SIG-M5 treated with dmso at 0.1 percent for 504 hours (cell line): Measurements from ENCODE around the gene ITGA2B.
"Not testable (repeated sequence)": the region's sequence is repeated elsewhere in the genome, so short reads cannot be mapped to it uniquely, and the experiment has no call there.

ENCODE experiments used
- DNase-seq: peaks from one replicate; lab custom pipeline; 2025; ENCODE audit not compliant: unreplicated experiment; lab: John Stamatoyannopoulos, UW

ITGA2B gene

GRCh38 chr17:44333371-44333770 is 56.1 kb downstream of the ITGA2B start:
- peak; percentile 85 for DNase-seq

GRCh38 chr17:44331249-44331760 is 58.1 kb downstream of the ITGA2B start:
- peak; percentile 76 for DNase-seq

DNA sequence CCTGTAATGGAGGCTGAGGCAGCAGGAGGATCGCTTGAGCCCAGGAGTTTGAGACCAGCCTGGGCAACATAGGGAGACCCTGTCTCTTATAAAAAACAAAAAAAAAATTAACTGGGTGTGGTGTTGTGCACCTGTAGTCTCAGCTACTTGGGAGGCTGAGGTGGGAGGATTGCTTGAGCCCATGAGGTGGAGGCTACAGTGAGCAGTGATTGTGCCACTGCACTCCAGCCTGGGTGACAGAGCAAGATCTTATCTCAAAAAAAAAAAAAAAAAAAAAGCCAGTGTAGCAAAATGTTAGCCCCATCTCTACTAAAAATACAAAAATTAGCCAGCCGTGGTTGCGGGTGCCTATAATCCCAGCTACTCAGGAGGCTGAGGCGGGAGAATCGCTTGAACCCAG is 59.2 kb downstream of the ITGA2B start:
- DNase-seq, result not testable (repeated sequence)

- DNase-seq, result not testable (repeated sequence)
Observed at GRCh38 chr17:44329516-44329915, 59.9 kb downstream of the ITGA2B start.

DNA sequence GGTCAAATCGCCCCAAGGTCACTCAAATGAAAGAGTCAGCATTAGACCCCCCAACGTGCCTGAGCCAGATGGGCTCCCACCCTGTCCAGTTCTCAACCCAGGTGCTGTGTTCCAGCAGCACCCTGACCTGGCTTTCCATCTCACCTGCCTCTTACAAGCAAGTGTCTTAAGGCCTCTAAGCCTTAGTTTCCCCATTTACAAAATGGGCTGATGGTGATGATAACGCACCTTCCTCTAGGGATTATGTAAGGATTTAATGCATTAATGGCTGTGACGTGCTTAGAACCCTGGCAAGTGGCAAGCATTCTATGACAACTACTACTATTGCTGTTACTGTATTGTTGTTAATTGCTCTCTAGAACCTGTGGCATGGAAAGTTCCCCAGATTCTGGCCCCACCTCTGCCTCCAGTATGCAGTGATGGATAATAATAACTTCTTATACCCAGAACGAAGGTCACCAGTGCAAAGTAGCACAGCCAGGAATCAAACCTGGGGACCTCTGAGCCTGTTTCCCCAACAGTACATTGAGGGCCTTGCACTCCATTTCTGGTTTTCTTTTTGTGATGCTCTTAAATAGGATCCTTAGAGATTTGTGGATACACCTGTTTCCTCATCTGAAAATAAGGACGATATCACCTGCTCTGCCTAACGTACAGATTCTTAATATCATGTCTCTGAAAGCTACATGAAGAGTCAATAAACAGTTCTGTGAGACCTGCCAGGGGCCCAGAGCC is 61.6 kb downstream of the ITGA2B start:
- no peak for DNase-seq

DNA sequence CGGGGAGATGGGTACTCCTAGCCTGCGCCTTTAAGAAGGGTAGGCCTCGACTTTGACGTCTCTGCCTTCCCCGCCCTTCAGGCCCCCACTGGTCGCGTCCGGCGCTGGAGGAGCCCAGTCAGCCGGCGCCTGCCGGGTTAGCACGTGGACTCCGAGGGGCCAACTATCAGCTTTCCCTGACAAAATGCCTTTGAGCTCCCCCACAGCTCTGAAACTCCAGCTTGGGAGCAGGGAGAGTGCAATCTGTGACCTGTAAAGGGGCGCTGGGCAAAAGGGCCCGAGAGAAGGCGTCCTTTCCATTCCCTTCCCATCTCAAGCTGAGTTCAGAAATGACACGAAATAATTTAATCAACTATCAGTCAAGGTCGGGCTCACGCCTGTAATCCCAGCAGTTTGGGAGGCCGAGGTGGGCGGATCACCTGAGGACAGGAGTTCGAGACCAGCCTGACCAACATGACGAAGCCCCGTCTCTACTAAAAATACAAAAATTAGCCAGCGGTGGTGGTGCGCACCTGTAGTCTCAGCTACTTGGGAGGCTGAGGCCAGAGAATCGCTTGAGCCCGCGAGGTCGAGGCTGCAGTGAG is 62.5 kb downstream of the ITGA2B start:
- peak; percentile 97 for DNase-seq

GRCh38 chr17:44324571-44325275 is 64.7 kb downstream of the ITGA2B start, which contains the start of gene SLC25A39:
SLC25A39 (minus strand) TSS chr17:44324823; CDS start chr17:44323562, 1,261 bp downstream.
- DNase-seq, result peak; percentile 86

DNA sequence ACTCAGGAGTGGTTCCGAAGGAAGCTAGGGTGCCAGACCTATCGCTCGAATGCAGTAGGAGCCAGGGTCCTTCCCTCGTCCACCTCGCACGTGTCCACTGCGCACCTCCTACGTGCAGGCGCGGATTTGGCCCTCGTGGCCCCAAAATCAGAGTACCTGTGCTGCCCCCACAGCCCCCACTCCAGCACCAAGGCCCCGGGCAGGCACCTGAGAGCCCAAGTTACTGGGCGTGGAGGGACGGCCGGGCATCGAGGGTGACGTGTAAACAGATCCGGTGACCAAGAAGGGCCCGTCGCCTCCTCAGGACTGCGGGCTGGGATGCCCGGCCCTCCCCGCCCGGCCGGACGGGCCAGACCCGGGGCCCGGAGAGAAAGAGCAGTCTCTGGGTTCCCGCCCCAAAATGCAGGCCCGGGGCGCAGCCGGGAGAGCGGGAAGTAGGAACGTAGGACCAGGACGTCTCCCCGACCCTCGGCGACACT is 65.3 kb downstream of the ITGA2B start:
- DNase-seq, result no peak

DNA sequence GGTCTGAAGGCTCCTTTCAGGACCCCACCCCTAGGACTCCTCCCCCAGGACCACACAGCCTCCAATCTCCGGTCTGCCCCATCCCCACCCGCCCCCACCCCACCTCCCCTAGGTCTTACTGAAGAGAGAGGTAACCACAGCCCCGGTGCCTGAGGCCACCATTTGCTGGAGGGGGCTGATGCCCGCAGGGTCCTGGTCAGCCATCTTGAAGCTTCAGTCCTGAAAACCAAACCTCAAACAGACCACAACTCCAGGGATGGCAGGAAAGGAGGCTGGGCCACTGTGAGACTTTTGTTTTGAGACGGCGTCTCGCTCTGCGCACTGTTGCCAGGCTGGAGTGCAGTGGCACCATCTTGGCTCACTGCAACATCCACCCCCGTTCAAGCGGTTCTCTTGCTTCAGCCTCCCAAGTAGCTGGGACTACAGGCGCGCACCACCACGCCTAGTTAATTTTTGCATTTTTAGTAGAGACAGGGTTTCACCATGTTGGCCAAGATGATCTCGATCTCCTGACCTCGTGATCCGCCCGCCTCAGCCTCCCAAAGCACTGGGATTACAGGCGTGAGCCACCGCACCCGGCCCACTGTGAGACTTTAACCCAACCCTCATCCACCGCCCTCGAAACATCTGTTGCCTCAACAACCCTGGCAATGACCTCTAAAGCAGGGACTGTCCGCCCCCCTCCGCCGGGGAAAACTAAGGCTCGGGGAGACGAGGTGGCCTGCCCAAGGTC is 65.9 kb downstream of the ITGA2B start:
- DNase-seq, result no peak

- DNase-seq, result no peak
Observed at GRCh38 chr17:44322236-44322895, 67.1 kb downstream of the ITGA2B start.
